Endodermal cell (in vitro differentiated cells): Measurements from ENCODE around the gene CDC42EP5. TPM values are rescaled to one million over a fixed set of nuclear protein-coding genes. Genes with fewer than 3 reads are reported as not detected.

Experiments
- DNase-seq: peaks from one replicate; pipeline ENCODE4 v3.0.0-alpha.2; 2017
- H3K27ac ChIP-seq: 2 replicates; pipeline ENCODE4 v1.5.1; 2013; ENCODE audit warnings: mild to moderate bottlenecking, low read depth, low read length, moderate library complexity
- H3K27me3 ChIP-seq: 2 replicates; pipeline ENCODE4 v1.6.1; 2013; ENCODE audit warnings: mild to moderate bottlenecking, low read length, moderate library complexity; ENCODE audit not compliant: insufficient read depth, control insufficient read depth, poor library complexity, severe bottlenecking
- H3K36me3 ChIP-seq: 2 replicates; pipeline ENCODE4 v1.7.0; 2013; ENCODE audit warnings: mild to moderate bottlenecking, low read length, moderate library complexity; ENCODE audit not compliant: control insufficient read depth, insufficient read depth
- H3K4me1 ChIP-seq: one replicate; pipeline ENCODE4 v1.7.0; 2013; ENCODE audit warnings: low read length; ENCODE audit not compliant: control insufficient read depth, insufficient read depth
- H3K4me3 ChIP-seq: 2 replicates; pipeline ENCODE4 v1.5.1; 2013; ENCODE audit warnings: mild to moderate bottlenecking, low read length, moderate library complexity
- H3K9ac ChIP-seq: 2 replicates; pipeline ENCODE4 v1.6.1; 2013; ENCODE audit warnings: mild to moderate bottlenecking, low read length, moderate library complexity; ENCODE audit not compliant: poor library complexity, severe bottlenecking; ENCODE audit errors: extremely low read depth
- H3K9me3 ChIP-seq: 2 replicates; pipeline ENCODE4 v1.6.1; 2013; ENCODE audit warnings: mild to moderate bottlenecking, low read length, moderate library complexity; ENCODE audit not compliant: control insufficient read depth
- H3K27ac Mint-ChIP-seq: 2 replicates; pipeline ENCODE4 v1.8.0; 2020; ENCODE audit warnings: mixed read lengths
- H3K27me3 Mint-ChIP-seq: 2 replicates; pipeline ENCODE4 v1.8.0; 2021; ENCODE audit warnings: mild to moderate bottlenecking, mixed read lengths; ENCODE audit not compliant: insufficient read depth
- H3K36me3 Mint-ChIP-seq: 2 replicates; pipeline ENCODE4 v1.8.0; 2020; ENCODE audit warnings: low read depth, mixed read lengths
- H3K4me1 Mint-ChIP-seq: 2 replicates; pipeline ENCODE4 v1.8.0; 2020; ENCODE audit warnings: mixed read lengths
- H3K4me3 Mint-ChIP-seq: 2 replicates; pipeline ENCODE4 v1.8.0; 2020; ENCODE audit warnings: mild to moderate bottlenecking, moderate library complexity, mixed read lengths
- H3K9me3 Mint-ChIP-seq: 2 replicates; pipeline ENCODE4 v1.8.0; 2020; ENCODE audit warnings: mild to moderate bottlenecking, mixed read lengths
- CTCF ChIP-seq: fragments of 200-600 bp; sonication (generic); conservative IDR thresholded peaks from 2 replicates; pipeline ENCODE4 v1.5.0; 2021; ENCODE audit warnings: antibody characterized with exemption, mild to moderate bottlenecking
- WGBS, 2 experiments: methylation state at CpG; one replicate each; pipeline versions ENCODE4 v1.1.5 to v1.1.7; 2013; ENCODE audit warnings: missing lambda C conversion rate in 2 of 2, mixed read lengths in 1 of 2; ENCODE audit not compliant: insufficient coverage in 1 of 2, insufficient read length in 1 of 2; 5-methylcytosine and 5-hydroxymethylcytosine counted together
- total RNA-seq, 2 donors: library from RNA; stranded (reverse); fragmentation: NEBNext Ultra II Directional in 1 of 2; extraction: Animal tissue kit (Norgen Biotek cat#: 25700) in 1 of 2; gene quantifications; 2 replicates in 1 of 2; 3 replicates in 1 of 2; pipeline ENCODE4 v1.2.1, GENCODE V29; 2021

The CDC42EP5 gene
- total RNA-seq, 2 donors from 2014 or later: 0.49 TPM; not detected in 1

- H3K36me3 ChIP-seq: peaks cover 56% of the 10 kb centered on the region
- Mint-ChIP-seq H3K4me3 (no peak overlapping the region), H3K4me1 (peaks cover 25% of the 10 kb centered on the region), H3K27me3 (no peaks in the 10 kb centered on the region), H3K36me3 (peaks cover 58% of the 10 kb centered on the region), H3K27ac (no peak overlapping the region), H3K9me3 (no peaks in the 10 kb centered on the region)
- H3K9ac ChIP-seq: no peak overlapping the region
- no peak for DNase-seq
- H3K9me3 ChIP-seq: no peaks in the 10 kb centered on the region
- H3K4me1 ChIP-seq: peaks cover 9% of the 10 kb centered on the region
- H3K27me3 ChIP-seq: no peaks in the 10 kb centered on the region
- no peak overlapping the region for H3K27ac ChIP-seq
- TF ChIP-seq CTCF: no peak
- H3K4me3 ChIP-seq: no peak overlapping the region
- 92 to 99% methylated on average over 9 to 11 of the region's 11 CpGs for WGBS, 2 experiments
Measured at GRCh38 chr19:54452626-54453025, 20.5 kb downstream of the CDC42EP5 start.

GRCh38 chr19:54451997-54452396, 21.1 kb downstream of the CDC42EP5 start:
- Mint-ChIP-seq H3K27me3 (no peaks in the 10 kb centered on the region), H3K4me1 (peaks cover 28% of the 10 kb centered on the region), H3K27ac (peak overlapping the region; percentile 87), H3K9me3 (no peaks in the 10 kb centered on the region), H3K4me3 (peak overlapping the region; percentile 97), H3K36me3 (peaks cover 54% of the 10 kb centered on the region)
- Histone ChIP-seq H3K4me3 (no peak overlapping the region), H3K27ac (no peak overlapping the region), H3K4me1 (peaks cover 9% of the 10 kb centered on the region), H3K27me3 (no peaks in the 10 kb centered on the region), H3K9ac (no peak overlapping the region), H3K36me3 (peaks cover 53% of the 10 kb centered on the region), H3K9me3 (no peaks in the 10 kb centered on the region)
- TF ChIP-seq CTCF: no peak
- DNase-seq: peak; percentile 32
- WGBS, 2 experiments: 96 to 99% methylated on average over 11 of the region's 11 CpGs

- Mint-ChIP-seq H3K36me3 (peaks cover 52% of the 10 kb centered on the region), H3K9me3 (no peaks in the 10 kb centered on the region), H3K27me3 (no peaks in the 10 kb centered on the region), H3K4me1 (peaks cover 29% of the 10 kb centered on the region), H3K4me3 (peak overlapping the region; percentile 97), H3K27ac (peak overlapping the region; percentile 87)
- TF ChIP-seq CTCF: no peak
- Histone ChIP-seq H3K4me1 (peaks cover 9% of the 10 kb centered on the region), H3K9ac (peak overlapping the region; percentile 4), H3K36me3 (peaks cover 50% of the 10 kb centered on the region), H3K27ac (no peak overlapping the region), H3K4me3 (peak overlapping the region; percentile 97), H3K9me3 (no peaks in the 10 kb centered on the region), H3K27me3 (no peaks in the 10 kb centered on the region)
- 86 to 94% methylated on average over 2 to 9 of the region's 9 CpGs for WGBS, 2 experiments
- DNase-seq: peak; percentile 36
Measured at GRCh38 chr19:54451331-54451871, 21.7 kb downstream of the CDC42EP5 start.
